Ishikawa (cell line): ENCODE results near the gene SPARCL1.

Experiments
- CEBPB ChIP-seq: IDR thresholded peaks from 2 replicates; pipeline ENCODE4 v1.6.1; 2012
- CREB1 ChIP-seq: IDR thresholded peaks from 2 replicates; pipeline ENCODE4 v1.6.1; 2012; ENCODE audit warnings: low read depth
- EGR1 ChIP-seq: IDR thresholded peaks from 2 replicates; pipeline ENCODE4 v1.6.1; 2012
- EP300 ChIP-seq: IDR thresholded peaks from 2 replicates; pipeline ENCODE4 v1.6.1; 2012; ENCODE audit warnings: borderline replicate concordance
- FOXM1 ChIP-seq: IDR thresholded peaks from 2 replicates; pipeline ENCODE4 v1.6.1; 2012; ENCODE audit warnings: low read depth, borderline replicate concordance
- MAX ChIP-seq: IDR thresholded peaks from 2 replicates; pipeline ENCODE4 v1.6.1; 2012
- NFIC ChIP-seq: IDR thresholded peaks from 2 replicates; pipeline ENCODE4 v1.6.1; 2012
- RAD21 ChIP-seq: IDR thresholded peaks from 2 replicates; pipeline ENCODE4 v1.6.1; 2012; ENCODE audit warnings: low read depth
- REST ChIP-seq: IDR thresholded peaks from 2 replicates; pipeline ENCODE4 v1.6.1; 2012; ENCODE audit warnings: low read depth, mild to moderate bottlenecking
- TAF1 ChIP-seq: IDR thresholded peaks from 2 replicates; pipeline ENCODE4 v1.6.1; 2012; ENCODE audit warnings: low read depth, mild to moderate bottlenecking
- TCF12 ChIP-seq: IDR thresholded peaks from 2 replicates; pipeline ENCODE4 v1.6.1; 2012; ENCODE audit warnings: low read depth
- TEAD4 ChIP-seq: IDR thresholded peaks from 2 replicates; pipeline ENCODE4 v1.6.1; 2012
- USF1 ChIP-seq: IDR thresholded peaks from 2 replicates; pipeline ENCODE4 v1.6.1; 2012
- YY1 ChIP-seq: IDR thresholded peaks from 2 replicates; pipeline ENCODE4 v1.6.1; 2012; ENCODE audit warnings: low read depth
- ZBTB7A ChIP-seq: IDR thresholded peaks from 2 replicates; pipeline ENCODE4 v1.6.1; 2012; ENCODE audit warnings: low read depth

SPARCL1 gene

GRCh38 chr4:87444741-87445140, 84.4 kb downstream of the SPARCL1 start:
- TF ChIP-seq TEAD4 (no peak), RAD21 (no peak), YY1 (no peak)

GRCh38 chr4:87442889-87443288, 86.3 kb downstream of the SPARCL1 start:
- TF ChIP-seq REST: no peak
- TF ChIP-seq USF1: no peak
- no peak for TF ChIP-seq RAD21
- TF ChIP-seq ZBTB7A: no peak
- no peak for TF ChIP-seq MAX
- no peak for TF ChIP-seq FOXM1
- no peak for TF ChIP-seq YY1

- no peak for TF ChIP-seq FOXM1
- TF ChIP-seq CEBPB: no peak
- no peak for TF ChIP-seq YY1
- no peak for TF ChIP-seq TEAD4
- no peak for TF ChIP-seq EP300
- no peak for TF ChIP-seq REST
These were observed 95.8 kb downstream of the SPARCL1 start for GRCh38 chr4:87433342-87433741.

GRCh38 chr4:87430038-87430437, 99.1 kb downstream of the SPARCL1 start:
- TF ChIP-seq NFIC: no peak
- no peak for TF ChIP-seq EP300
- TF ChIP-seq REST: no peak
- TF ChIP-seq USF1: no peak
- no peak for TF ChIP-seq TCF12
- no peak for TF ChIP-seq FOXM1
- TF ChIP-seq CEBPB: no peak
- TF ChIP-seq EGR1: no peak
- no peak for TF ChIP-seq CREB1
- TF ChIP-seq RAD21: no peak
- TF ChIP-seq YY1: no peak
- no peak for TF ChIP-seq ZBTB7A
- TF ChIP-seq MAX: no peak
- no peak for TF ChIP-seq TAF1
- no peak for TF ChIP-seq TEAD4

GRCh38 chr4:87428979-87429378, 100.2 kb downstream of the SPARCL1 start:
- no peak for TF ChIP-seq FOXM1
- TF ChIP-seq TEAD4: no peak
- no peak for TF ChIP-seq REST
